ENCODE data around the gene ZBTB4.

GRCh38 chr17:7425316-7425715 is 54.1 kb downstream of the ZBTB4 start, which contains the start of gene SPEM2:
- no peak for TF ChIP-seq CTCF (IDR thresholded peaks at IDR 0.05)
- TF ChIP-seq POLR2A (IDR thresholded peaks at IDR 0.05) = no peak

All from tibial nerve (tissue), 3 donors.